Dedifferentiated amniotic fluid mesenchymal stem cell (primary cell): ENCODE results near the gene ADGRD1.

ENCODE experiments used
- DNase-seq: peaks from one replicate; pipeline ENCODE4 v3.0.0-alpha.2; 2016; ENCODE audit errors: extremely low spot score

ADGRD1 gene

DNA sequence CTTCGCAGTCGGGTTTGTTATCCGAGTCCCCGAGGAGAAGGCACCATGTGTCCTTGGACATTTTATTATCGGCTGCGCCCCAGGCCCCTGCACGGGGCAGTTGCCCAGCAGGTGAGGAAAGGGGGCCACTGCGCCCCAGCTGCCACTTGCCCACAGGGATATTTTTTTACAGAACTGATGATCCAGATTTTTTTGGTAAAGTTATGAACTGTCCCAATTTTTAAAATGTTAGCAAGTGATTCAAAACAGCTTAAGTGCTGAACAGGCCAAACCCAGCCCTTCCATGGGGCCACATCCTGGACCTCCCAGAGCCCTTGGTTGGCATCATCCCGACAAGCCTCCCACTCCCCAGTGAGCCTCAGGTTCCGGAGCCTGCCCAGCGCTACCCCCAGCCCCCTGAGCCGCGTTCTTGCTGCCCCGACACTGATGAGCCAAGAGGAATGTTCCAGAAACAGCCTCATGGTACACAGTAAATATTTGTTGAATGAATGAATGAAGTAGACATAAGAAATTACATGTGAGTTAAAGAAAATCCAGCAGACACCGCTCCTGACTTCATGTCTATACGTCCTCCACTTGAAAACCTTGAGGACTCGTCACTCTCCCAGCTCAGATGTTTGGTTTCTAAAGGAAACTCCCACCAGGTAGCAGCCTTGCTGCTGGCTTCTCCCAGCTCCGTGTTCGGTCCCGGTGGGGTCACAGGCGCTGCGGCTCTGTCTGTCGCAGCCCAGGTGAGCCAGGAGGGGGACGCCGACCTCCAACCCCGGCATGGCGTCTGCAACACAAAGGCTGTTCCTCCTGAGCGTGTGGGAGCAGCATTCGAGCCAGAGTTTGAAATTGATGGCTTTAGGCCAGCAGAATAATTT, 88.5 kb downstream of the ADGRD1 start:
- DNase-seq, result no peak

- no peak for DNase-seq
Measured at GRCh38 chr12:131042834-131043245, 89.1 kb downstream of the ADGRD1 start.

DNA sequence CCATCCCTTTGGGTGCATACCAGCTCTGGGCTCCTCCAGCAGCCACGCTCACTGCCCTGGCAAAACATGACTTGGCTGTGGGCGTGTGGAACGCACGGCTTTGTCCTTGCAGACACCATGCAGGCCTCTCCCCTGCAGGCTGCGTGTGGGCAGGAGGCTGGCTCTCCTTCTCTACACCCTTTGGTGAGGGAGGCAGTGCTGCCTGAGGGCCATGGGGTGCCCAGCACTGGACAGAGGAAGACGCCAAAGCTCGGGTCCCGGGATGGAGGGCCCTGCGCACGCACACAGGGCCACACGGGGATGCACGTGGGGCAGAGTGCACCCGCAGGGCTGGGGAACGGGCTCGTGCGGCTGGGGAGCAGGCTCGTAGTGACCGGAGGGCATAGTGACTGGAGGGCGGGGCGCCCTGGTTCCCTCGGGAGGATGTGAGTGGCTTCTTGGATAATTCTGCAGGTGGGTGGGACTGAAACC, 89.7 kb downstream of the ADGRD1 start:
- DNase-seq, result no peak

DNA sequence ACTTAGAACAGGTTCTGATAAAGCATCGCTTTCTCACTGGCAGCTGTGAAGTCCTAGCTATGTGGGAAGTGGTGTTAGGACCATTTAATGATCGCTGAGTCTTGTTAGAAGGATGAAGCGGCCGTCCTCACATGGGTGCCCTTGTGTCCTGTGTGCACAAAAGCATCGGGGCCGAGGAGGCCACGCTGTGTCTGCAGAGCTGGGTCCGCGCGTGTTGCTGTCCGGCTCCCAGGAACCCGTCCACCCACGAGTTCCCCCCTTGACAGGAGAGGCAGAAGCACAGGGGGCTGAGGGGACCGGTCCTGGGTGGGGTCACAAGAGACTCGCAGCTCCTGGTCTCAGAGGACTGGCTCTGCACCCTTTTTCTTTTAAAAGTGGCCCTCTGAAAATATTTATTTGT, 90.4 kb downstream of the ADGRD1 start:
- no peak for DNase-seq

DNA sequence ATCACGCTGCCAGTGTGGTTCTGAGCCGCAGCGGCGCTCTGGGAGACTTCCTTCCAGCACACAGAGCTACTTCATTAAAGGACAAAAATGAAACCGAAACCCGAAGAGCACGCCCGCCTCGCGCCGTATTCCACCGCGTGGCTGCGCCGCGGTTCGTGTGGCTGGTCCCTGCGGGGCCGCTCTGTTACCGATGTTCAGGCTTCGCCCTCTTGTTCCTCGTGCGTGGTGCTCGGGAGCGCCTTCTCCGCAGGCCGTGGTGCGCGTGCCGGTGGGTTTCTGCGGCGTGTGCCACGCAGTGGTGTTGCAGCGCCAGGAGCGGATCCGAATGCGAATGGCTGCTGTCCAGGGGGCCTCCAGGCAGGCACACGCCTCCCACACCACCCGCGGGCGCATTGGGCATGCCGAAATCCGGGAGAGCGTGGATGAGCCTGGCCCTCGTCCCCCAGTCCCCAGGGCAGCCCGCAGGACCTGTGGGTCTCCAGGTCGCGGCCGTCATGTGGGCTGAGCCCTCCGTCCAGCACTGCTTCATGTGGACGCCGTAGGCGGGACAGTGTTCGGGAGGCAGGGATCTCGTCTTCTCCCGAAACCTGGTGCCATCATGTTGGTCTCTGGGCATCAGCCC, 91.2 kb downstream of the ADGRD1 start:
- DNase-seq, result no peak

DNA sequence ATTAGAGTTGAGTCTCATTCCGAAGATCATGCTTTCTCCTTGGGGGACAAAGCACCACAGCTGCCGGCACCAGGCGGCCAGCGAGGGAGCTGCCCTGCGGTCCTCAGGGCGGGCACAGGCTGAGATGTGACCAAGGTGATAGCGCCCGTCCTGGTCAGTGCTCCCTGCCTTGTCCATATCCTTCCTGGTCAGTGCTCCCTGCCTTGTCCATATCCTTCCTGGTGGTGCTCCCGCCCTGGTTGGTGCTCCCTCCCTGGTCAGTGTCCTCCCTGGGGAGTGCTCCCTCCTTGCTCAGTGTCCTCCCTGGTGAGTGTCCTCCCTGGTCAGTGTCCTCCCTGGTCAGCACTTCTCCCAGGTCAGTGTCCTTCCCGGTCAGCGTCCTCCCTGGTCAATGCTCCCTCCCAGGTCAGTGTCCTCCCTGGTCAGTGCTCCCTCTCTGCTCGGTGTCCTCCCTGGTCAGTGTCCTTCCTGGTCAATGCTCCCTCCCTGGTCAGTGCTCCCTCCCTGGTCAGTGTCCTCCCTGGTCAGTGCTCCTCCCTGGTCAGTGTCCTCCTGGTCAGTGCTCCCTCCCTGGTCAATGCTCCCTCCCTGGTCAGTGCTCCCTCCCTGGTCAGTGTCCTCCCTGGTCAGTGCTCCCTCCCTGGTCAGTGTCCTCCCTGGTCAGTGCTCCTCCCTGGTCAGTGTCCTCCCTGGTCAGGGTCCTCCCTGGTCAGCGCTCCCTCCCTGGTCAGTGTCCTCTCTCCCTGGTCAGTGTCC, 92.2 kb downstream of the ADGRD1 start:
- DNase-seq, result no peak

DNA sequence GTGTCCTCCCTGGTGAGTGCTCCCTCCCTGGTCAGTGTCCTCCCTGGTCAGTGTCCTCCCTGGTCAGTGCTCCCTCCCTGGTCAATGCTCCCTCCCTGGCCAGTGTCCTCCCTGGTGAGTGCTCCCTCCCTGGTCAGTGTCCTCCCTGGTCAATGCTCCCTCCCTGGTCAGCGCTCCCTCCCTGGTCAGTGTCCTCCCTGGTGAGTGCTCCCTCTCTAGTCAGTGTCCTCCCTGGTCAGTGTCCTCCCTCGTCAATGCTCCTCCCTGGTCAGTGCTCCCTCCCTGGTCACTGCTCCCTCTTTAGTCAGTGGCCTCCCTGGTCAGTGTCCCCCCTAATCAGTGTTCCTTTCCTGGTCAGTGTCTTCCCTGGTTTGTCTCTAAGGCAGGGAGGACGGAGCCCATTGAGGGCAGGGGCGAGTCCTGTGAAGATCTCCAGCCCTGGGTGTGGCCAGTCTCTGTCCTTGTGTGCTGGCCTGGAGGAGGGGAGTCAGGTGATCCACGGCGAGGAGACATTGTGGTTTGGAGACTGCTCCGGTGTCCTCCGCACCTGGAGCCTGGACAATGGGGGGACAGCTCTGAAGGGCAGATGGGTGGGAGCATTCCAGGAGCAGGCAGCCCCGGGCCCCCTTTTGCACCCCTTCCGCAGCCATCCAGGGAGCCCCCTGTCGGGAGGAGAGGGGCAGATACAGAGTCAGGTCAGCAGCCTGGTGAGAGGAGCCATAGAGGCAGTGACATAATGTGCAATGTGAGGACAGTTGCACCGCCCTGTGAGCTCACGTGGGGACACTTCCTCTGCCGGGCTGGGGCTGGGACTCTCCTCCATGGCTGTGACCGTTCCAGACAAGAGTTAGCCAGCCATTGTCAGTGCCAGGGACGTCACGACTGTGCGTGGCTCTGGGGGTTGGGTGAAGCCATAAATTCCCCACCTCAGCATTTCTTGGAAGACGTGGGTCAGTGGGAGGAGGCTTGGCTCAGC, 93.4 kb downstream of the ADGRD1 start:
- no peak for DNase-seq

DNA sequence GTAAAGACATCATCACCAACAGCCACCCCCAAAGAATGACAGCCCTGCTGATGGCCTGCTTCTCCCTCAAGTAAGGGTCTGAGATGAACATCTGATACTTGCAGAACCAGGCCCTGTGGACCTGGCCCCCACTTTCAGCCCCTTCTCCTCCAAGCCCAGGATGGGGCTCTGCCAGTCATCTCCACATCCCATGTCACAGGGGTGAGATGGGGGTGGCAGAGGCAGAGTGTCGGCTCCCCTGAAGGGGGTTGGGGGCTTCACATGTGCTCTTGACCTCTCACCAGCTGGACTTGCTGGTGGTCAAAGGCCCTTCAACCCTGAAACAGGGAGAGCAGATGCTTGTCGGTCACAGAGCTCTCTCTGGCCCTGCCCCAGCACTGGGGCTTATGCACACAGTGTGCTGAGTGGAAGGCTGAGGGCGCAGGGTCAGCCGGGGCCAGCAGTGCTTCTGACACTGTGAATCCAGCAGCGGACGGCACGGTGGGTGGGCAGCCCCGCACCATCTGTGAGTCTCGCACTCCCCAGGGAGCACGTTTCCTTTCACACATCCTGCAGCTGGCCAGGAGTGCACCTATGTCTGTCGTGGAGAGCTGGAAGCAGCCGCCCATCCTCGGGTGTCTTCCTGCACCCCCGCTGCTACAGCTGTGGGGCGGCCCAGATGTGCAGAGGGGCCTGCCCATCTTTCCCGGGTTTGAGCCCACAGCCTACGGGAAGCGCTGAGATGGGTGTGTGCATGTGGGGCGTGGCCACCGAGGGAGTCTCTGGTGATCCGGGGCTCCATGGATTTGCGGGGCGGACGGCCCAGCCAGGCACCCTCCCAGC, 94.3 kb downstream of the ADGRD1 start:
- DNase-seq, result no peak

DNA sequence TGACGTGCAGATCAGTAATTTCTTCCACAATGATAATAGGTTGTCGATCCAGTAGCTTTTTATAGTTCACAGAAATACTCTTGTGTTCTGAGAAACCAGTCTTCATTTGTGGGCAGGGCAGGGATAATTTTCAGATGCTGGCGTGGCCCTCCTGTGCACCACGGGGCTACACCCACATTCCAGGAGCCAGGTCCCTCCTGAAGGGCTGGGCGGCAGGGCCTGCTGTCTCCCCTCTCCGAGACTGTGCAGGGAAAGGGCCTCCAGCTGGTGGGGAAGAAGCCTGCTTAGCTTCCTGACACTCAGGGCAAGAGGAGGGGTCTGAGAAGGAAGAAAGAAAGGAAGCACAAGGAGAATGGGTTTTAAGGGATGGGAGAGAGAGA, 94.9 kb downstream of the ADGRD1 start:
- no peak for DNase-seq

DNA sequence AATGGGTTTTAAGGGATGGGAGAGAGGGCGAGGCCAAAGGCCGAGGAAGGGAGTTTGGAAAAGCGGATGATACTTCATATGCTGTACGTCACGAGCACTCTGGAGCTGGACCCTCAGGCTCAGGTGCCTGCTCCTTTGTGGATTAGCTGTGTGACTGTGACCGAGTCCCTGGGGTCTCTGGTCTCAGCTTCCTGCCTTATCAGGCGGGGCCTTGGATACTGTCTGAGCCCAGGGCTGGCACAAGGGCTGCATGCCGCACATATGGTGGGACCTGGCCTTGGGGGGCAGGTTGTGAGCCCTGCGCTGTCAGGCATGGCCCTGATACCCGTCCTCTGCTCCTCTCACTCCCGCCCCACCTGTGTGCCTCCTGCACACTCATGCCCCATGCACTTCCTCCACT, 95.3 kb downstream of the ADGRD1 start:
- DNase-seq, result no peak

GRCh38 chr12:131049549-131050339, 96.0 kb downstream of the ADGRD1 start:
- DNase-seq, result no peak

DNA sequence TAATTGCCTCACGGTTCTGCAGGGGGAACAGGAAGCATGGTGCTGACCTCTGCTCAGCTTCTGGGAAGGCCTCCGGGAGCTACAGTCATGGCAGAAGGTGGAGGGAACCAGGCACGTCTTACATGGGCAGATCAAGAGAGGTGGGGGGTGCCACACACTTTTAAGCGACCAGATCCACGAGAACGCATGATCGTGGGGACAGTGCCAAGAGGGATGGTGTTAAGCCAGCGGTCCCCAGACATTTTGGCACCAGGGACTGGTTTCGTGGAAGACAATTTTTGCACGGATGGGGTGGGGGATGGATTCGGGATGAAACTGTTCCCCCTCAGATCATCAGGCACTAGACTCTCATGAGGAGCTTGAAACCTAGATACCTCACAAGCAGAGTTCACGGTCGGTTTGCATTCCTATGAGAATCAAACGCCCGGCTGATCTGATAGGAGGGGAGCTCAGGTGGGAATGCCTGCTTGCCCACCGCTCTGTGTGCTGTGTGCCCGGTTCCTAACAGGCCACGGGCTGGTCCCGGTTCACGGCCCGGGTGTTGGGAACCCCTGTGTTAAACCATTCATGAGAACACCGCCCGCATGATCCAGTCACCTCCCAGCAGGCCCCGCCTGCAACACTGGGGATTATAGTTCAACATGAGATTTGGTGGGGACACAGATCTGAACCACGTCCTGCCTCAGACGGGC, 96.9 kb downstream of the ADGRD1 start:
- DNase-seq, result no peak

DNA sequence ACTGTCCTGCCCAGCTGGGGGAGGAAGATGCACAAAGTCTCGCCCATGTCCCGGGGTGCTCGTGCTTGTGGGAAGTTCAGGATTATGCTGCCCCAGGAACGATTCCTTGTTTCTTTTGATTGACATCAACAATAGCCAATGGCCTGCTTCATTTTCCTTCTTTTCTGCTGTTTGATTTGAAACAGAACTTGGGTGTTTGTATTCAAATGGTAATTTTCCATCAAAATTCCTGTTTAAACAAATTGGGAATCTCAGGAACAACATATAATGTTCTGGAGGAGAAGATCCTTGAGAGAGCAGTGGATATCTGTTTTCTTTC, 97.4 kb downstream of the ADGRD1 start:
- DNase-seq, result no peak

GRCh38 chr12:131052063-131052781, 98.5 kb downstream of the ADGRD1 start:
- DNase-seq, result no peak

DNA sequence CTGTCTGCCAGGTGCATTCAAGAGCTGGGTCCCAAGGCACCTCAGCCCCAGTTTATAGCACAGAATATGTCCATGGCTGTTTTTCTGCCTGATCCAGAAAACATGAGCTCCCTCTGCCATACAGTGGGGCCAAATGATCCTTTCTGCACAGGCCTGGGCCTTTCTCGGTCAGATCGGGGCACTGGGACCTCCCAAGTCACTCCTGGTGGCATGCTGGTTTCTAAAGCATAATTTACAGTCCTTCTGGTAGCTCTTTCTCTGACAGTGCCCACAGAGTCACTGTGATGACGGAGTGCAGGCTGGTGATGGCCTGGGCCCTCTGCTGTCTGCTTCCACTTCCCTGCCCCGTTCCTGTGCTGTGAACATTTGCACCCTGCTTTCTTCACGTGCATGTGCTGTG, 99.2 kb downstream of the ADGRD1 start:
- DNase-seq, result no peak

DNA sequence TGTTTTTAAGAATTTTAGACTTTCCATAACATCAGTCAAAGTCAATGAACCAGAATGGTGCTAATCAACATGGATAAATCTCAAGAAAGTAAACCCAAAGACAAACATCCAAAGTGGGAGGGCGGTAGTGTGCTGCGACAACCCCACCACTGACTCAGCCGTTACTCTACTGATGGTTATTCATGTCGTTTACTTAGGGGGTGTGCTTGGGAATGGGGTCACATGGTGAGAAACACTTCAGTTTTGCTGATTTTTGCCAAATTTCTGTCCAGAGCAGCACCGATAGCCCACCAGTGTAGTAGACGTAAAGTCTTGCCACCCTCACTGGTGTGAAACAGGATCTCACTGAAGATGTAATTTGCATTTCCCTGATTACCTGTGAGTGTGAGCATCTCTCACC, 99.9 kb downstream of the ADGRD1 start:
- DNase-seq, result no peak

DNA sequence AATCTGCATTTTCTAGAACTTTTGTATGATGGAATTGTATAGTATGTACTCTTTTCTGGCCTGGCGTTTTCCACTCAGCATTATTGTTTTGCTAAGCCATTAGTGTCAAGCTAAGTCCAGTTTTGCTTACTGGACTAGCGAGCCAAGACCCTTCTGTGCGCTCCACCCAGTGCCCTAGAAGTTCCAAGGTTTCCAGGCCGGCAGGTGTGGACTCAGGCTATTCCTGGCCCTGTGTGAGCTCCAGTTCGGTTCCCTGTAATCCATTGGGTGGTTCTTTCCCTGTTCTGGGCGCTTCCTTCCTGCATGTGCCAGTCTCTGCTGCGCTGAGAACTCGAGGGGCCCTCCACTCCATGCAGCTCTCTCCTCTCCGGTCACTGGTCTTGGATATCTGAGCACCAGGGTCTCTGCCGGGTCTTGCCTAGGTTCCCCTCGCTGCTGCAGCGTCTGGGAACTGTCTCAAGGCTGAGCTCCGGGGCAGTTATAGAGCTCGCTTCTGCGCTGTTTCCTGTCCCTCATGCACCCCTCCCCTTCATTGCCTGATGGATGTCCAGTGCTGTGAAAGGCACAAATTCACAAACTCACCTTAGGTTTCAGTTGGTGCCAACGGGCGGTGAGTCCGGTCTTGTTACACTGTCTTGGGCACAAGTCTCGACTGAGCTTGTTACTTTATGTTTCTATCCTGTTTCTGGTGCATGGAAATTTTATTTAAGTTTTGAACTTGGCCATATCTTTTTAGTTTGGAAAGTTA, 100.8 kb downstream of the ADGRD1 start:
- DNase-seq, result no peak

- no peak for DNase-seq
Measured at GRCh38 chr12:131055093-131055465, 101.4 kb downstream of the ADGRD1 start.
